AG09319 (cell line): ENCODE results near the gene DMD.

ENCODE experiments used
- DNase-seq: peaks from one replicate; pipeline ENCODE4 v3.0.0-alpha.2; 2010; ENCODE audit warnings: low read depth; ENCODE audit errors: extremely low read depth
- TF ChIP-seq, protein P1 (sequence below): IDR thresholded peaks from 2 replicates; pipeline ENCODE4 v1.5.1; 2011; ENCODE audit warnings: low read depth, mild to moderate bottlenecking, inconsistent platforms, low read length, moderate library complexity

Gene DMD

GRCh38 chrX:31909850-31910572 is 1301.3 kb downstream of the DMD start:
- TF ChIP-seq, protein P1, sequence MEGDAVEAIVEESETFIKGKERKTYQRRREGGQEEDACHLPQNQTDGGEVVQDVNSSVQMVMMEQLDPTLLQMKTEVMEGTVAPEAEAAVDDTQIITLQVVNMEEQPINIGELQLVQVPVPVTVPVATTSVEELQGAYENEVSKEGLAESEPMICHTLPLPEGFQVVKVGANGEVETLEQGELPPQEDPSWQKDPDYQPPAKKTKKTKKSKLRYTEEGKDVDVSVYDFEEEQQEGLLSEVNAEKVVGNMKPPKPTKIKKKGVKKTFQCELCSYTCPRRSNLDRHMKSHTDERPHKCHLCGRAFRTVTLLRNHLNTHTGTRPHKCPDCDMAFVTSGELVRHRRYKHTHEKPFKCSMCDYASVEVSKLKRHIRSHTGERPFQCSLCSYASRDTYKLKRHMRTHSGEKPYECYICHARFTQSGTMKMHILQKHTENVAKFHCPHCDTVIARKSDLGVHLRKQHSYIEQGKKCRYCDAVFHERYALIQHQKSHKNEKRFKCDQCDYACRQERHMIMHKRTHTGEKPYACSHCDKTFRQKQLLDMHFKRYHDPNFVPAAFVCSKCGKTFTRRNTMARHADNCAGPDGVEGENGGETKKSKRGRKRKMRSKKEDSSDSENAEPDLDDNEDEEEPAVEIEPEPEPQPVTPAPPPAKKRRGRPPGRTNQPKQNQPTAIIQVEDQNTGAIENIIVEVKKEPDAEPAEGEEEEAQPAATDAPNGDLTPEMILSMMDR: no peak
- DNase-seq: no peak

- TF ChIP-seq, protein P1: no peak
- no peak for DNase-seq
Observed at GRCh38 chrX:31894152-31894551, 1317.2 kb downstream of the DMD start.

GRCh38 chrX:31893525-31893924 is 1317.8 kb downstream of the DMD start:
- TF ChIP-seq, protein P1: no peak
- DNase-seq: no peak

DNA sequence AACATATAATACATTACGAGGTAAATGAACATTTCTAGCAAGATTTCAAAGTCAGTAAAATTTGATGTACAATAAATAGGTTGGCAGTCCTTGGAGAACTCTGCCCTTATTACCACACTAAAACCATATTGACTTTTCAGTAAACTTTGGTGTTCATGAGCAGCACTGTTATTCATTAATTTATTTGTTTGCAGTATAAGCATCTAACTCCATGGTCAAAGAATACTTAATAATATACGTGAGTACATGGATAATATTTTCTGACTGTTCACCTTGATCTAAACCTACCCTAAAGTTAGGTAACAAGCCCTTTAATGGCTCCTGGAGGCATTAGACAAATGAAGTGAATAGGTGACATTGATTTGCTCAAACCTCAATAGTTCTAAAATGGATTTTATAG is 1322.3 kb downstream of the DMD start:
- DNase-seq: no peak
- TF ChIP-seq, protein P1: no peak

GRCh38 chrX:31884535-31884934 is 1326.8 kb downstream of the DMD start:
- no peak for DNase-seq
- TF ChIP-seq, protein P1: no peak

DNA sequence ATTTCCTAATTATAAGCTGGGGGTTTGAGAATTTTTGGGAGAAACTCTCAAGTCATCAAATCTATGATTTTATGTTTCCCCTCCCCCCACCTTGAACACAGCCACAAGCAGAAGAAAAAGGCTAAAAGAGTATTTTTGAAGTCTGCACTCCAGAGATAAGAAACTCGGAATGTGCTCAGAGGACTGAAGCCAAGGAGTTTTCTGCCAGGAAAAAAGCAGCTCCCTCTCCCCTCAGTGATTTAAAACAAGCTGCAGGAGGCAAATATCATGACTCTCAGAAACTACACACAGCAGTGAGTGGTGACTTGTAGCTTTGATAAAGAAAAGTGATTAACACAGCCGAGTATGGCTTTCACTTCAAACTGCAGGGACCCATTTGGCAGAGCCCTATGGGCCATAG is 1339.3 kb downstream of the DMD start:
- TF ChIP-seq, protein P1: no peak
- no peak for DNase-seq

GRCh38 chrX:31870267-31870666 is 1341.1 kb downstream of the DMD start:
- TF ChIP-seq, protein P1: no peak
- DNase-seq: no peak
